ENCODE measurements around the gene DNHD1. TPM values are rescaled to one million over a fixed set of nuclear protein-coding genes. Genes with fewer than 3 reads are reported as not detected.

DNHD1 gene
- total RNA-seq, 1 donor from 2014 or later, result 17.2 TPM

DNA sequence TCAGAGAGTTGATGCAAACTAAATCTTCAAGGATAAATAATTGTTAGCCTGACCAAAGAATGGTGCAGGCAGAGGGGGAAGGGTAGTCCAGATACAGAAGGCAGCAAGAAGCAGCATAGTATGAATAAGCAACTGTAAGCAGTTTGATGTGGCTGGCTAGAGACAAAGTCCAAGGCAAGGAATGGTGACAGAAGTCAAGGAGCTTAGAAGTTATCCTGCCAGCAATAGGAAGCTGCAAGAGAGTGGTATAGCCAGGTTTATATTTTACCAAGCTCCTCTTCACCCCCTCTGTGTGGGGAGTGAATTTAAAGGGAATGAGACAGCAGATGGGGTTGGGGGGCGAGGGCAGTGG, 38.0 kb upstream of the DNHD1 start:
- no peak for DNase-seq (ENCODE audit: extremely low spot score in 2 of 2)
- Histone ChIP-seq H3K9me3 (no peaks in the 10 kb centered on the region), H3K36me3 (peaks cover 5 to 65% of the 10 kb centered on the region in 2 donors), H3K4me1 (no peaks in the 10 kb centered on the region), H3K27ac (no peak overlapping the region), H3K27me3 (no peaks in the 10 kb centered on the region), H3K4me3 (no peak overlapping the region)
- TF ChIP-seq, protein P1, sequence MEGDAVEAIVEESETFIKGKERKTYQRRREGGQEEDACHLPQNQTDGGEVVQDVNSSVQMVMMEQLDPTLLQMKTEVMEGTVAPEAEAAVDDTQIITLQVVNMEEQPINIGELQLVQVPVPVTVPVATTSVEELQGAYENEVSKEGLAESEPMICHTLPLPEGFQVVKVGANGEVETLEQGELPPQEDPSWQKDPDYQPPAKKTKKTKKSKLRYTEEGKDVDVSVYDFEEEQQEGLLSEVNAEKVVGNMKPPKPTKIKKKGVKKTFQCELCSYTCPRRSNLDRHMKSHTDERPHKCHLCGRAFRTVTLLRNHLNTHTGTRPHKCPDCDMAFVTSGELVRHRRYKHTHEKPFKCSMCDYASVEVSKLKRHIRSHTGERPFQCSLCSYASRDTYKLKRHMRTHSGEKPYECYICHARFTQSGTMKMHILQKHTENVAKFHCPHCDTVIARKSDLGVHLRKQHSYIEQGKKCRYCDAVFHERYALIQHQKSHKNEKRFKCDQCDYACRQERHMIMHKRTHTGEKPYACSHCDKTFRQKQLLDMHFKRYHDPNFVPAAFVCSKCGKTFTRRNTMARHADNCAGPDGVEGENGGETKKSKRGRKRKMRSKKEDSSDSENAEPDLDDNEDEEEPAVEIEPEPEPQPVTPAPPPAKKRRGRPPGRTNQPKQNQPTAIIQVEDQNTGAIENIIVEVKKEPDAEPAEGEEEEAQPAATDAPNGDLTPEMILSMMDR (IDR thresholded peaks at IDR 0.05), result no peak
- no peak for TF ChIP-seq POLR2A (IDR thresholded peaks at IDR 0.05)
- no peak for TF ChIP-seq POLR2AphosphoS5 (IDR thresholded peaks at IDR 0.05; ENCODE audit: insufficient read depth in 1 of 2, low read depth in 1 of 2)
- intact Hi-C loops (cut with DNase I), result no loop called here

- peaks cover 33% of the 10 kb centered on the region for H3K4me1 ChIP-seq
Observed at GRCh38 chr11:6468712-6469495, 28.2 kb upstream of the DNHD1 start.

DNA sequence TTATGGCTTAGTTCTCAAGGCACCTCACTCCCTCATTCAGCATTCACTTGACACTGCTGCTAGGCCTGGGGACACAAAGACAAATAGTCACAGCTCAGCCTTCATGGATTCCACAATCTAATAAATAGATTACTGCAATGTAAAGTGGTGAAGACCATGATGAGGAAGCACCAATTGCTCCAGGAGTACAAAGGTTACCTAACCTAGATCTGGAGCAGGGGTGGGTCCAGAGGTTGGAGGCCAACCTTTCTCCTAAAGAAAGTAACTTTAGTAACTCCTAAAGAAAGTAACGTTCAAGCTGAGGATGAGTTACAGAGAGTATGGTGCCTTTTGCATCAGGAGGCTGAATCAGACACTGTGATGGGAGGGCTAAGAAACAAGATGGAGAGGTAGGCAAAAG, 27.5 kb upstream of the DNHD1 start:
- DNase-seq (ENCODE audit: extremely low spot score in 2 of 2), result no peak
- Histone ChIP-seq H3K9me3 (no peaks in the 10 kb centered on the region), H3K27me3 (no peaks in the 10 kb centered on the region), H3K4me3 (no peak overlapping the region), H3K27ac (peak overlapping the region; percentile 64), H3K36me3 (no peaks in the 10 kb centered on the region), H3K4me1 (peaks cover 38% of the 10 kb centered on the region)
- TF ChIP-seq POLR2AphosphoS5 (IDR thresholded peaks at IDR 0.05; ENCODE audit: insufficient read depth in 1 of 2, low read depth in 1 of 2) (no peak), POLR2A (IDR thresholded peaks at IDR 0.05) (no peak)
- TF ChIP-seq, protein P1 (IDR thresholded peaks at IDR 0.05), result no peak
- intact Hi-C loops (cut with DNase I), result no loop called here

More at GRCh38 chr11:6468712-6469495, 28.2 kb upstream of the DNHD1 start:
- no peak for DNase-seq (ENCODE audit: extremely low spot score in 2 of 2)
- Histone ChIP-seq H3K9me3 (no peaks in the 10 kb centered on the region), H3K36me3 (peaks cover 0 to 5% of the 10 kb centered on the region in 2 donors), H3K4me3 (no peak overlapping the region), H3K27me3 (no peaks in the 10 kb centered on the region), H3K27ac (peak overlapping the region; percentile 64)
- TF ChIP-seq, protein P1 (IDR thresholded peaks at IDR 0.05), result no peak
- peak in 1 of 2 donors; percentile 44 for TF ChIP-seq POLR2AphosphoS5 (IDR thresholded peaks at IDR 0.05; ENCODE audit: insufficient read depth in 1 of 2, low read depth in 1 of 2)
- TF ChIP-seq POLR2A (IDR thresholded peaks at IDR 0.05), result no peak
- intact Hi-C loops (cut with DNase I), result no loop called here

GRCh38 chr11:6472934-6473333, 24.1 kb upstream of the DNHD1 start:
- H3K36me3 ChIP-seq, result peaks cover 0 to 14% of the 10 kb centered on the region in 2 donors
- intact Hi-C loops (cut with DNase I), result no loop called here
- H3K4me1 ChIP-seq, result peaks cover 44% of the 10 kb centered on the region
- peak overlapping the region; percentile 93 for H3K27ac ChIP-seq
- no peaks in the 10 kb centered on the region for H3K27me3 ChIP-seq
- H3K9me3 ChIP-seq, result no peaks in the 10 kb centered on the region
- peak overlapping the region; percentile 76 to 95 for H3K4me3 ChIP-seq
- TF ChIP-seq POLR2AphosphoS5 (IDR thresholded peaks at IDR 0.05; ENCODE audit: insufficient read depth in 1 of 2, low read depth in 1 of 2), result no peak
- TF ChIP-seq, protein P1 (IDR thresholded peaks at IDR 0.05), result no peak
- TF ChIP-seq POLR2A (IDR thresholded peaks at IDR 0.05), result no peak
- no peak for DNase-seq (ENCODE audit: extremely low spot score in 2 of 2)

All from vagina (tissue), 2 donors.